ENCODE data around the gene HSF2. TPM values are rescaled to one million over a fixed set of nuclear protein-coding genes. Genes with fewer than 3 reads are reported as not detected.

The HSF2 gene
- total and polyA plus RNA-seq, 2 experiments from 2014 or later = 10.0 to 18.1 TPM

DNA sequence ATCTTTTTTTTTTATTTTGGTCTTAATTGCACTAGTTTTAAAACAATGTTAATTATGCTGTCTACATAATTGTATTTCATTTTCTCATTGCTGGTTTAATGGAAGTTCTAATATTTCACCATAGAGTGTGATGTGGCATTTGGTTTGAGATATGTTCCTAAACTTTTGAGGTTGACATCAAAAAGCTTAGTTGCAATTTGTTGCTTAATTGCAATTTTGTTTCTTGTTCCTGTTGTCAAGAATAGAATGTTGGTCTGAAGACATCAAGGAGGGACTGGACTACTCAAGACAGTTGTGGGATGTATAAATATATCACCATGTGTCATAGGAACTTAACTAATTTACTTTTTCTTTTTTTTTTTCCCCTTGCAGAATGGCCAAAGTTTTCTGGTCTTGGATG is 12.5 kb downstream of the HSF2 start:
- Histone ChIP-seq H3K27me3 (ENCODE audit: insufficient read depth) (no peaks in the 10 kb centered on the region), H3K36me3 (ENCODE audit: insufficient read depth) (no peaks in the 10 kb centered on the region; the same call in 1 of the 2 replicates), H3K79me2 (replicated peaks; ENCODE audit: insufficient read depth) (peaks cover 34% of the 10 kb centered on the region; the same call in 1 of the 2 replicates), H4K20me1 (replicated peaks; ENCODE audit: insufficient read depth) (peaks cover 8% of the 10 kb centered on the region; the same call in 1 of the 2 replicates), H2AFZ (no peak overlapping the region), H3K27ac (ENCODE audit: low read depth) (no peak overlapping the region), H3F3A (replicated peaks; ENCODE audit: low read depth) (no peaks in the 10 kb centered on the region), H3K4me3 (no peak overlapping the region), H3K9me2 (ENCODE audit: insufficient read depth) (no peaks in the 10 kb centered on the region), H3K4me2 (no peak overlapping the region), H3K4me1 (ENCODE audit: insufficient read depth) (no peaks in the 10 kb centered on the region)
- no peak for ATAC-seq
- Mint-ChIP-seq H3K36me3 (ENCODE audit: low read depth) (no peaks in the 10 kb centered on the region), H3K4me3 (no peak overlapping the region), H3K27me3 (ENCODE audit: insufficient read depth, low read depth, poor library complexity) (no peaks in the 10 kb centered on the region), H3K27ac (no peak overlapping the region), H3K9me3 (no peaks in the 10 kb centered on the region), H3K4me1 (peaks cover 16% of the 10 kb centered on the region)
- no peak for TF ChIP-seq CREB1 (CRISPR knock-in tag; IDR thresholded peaks at IDR 0.05; ENCODE audit: low read depth)
- TF ChIP-seq, protein P1, sequence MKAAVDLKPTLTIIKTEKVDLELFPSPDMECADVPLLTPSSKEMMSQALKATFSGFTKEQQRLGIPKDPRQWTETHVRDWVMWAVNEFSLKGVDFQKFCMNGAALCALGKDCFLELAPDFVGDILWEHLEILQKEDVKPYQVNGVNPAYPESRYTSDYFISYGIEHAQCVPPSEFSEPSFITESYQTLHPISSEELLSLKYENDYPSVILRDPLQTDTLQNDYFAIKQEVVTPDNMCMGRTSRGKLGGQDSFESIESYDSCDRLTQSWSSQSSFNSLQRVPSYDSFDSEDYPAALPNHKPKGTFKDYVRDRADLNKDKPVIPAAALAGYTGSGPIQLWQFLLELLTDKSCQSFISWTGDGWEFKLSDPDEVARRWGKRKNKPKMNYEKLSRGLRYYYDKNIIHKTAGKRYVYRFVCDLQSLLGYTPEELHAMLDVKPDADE (IDR thresholded peaks at IDR 0.05) = no peak
- no peak for TF ChIP-seq EZH2 (IDR thresholded peaks at IDR 0.05; ENCODE audit: low read depth, unreplicated experiment)
- TF ChIP-seq, protein P2, sequence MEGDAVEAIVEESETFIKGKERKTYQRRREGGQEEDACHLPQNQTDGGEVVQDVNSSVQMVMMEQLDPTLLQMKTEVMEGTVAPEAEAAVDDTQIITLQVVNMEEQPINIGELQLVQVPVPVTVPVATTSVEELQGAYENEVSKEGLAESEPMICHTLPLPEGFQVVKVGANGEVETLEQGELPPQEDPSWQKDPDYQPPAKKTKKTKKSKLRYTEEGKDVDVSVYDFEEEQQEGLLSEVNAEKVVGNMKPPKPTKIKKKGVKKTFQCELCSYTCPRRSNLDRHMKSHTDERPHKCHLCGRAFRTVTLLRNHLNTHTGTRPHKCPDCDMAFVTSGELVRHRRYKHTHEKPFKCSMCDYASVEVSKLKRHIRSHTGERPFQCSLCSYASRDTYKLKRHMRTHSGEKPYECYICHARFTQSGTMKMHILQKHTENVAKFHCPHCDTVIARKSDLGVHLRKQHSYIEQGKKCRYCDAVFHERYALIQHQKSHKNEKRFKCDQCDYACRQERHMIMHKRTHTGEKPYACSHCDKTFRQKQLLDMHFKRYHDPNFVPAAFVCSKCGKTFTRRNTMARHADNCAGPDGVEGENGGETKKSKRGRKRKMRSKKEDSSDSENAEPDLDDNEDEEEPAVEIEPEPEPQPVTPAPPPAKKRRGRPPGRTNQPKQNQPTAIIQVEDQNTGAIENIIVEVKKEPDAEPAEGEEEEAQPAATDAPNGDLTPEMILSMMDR (conservative IDR thresholded peaks at IDR 0.05; ENCODE audit: low read depth in 2 of 2) = no peak
- no peak for TF ChIP-seq EZH2phosphoT487 (IDR thresholded peaks at IDR 0.05; ENCODE audit: unreplicated experiment)
- no peak for TF ChIP-seq NANOG (IDR thresholded peaks at IDR 0.05; ENCODE audit: borderline replicate concordance)
- TF ChIP-seq, protein P3, sequence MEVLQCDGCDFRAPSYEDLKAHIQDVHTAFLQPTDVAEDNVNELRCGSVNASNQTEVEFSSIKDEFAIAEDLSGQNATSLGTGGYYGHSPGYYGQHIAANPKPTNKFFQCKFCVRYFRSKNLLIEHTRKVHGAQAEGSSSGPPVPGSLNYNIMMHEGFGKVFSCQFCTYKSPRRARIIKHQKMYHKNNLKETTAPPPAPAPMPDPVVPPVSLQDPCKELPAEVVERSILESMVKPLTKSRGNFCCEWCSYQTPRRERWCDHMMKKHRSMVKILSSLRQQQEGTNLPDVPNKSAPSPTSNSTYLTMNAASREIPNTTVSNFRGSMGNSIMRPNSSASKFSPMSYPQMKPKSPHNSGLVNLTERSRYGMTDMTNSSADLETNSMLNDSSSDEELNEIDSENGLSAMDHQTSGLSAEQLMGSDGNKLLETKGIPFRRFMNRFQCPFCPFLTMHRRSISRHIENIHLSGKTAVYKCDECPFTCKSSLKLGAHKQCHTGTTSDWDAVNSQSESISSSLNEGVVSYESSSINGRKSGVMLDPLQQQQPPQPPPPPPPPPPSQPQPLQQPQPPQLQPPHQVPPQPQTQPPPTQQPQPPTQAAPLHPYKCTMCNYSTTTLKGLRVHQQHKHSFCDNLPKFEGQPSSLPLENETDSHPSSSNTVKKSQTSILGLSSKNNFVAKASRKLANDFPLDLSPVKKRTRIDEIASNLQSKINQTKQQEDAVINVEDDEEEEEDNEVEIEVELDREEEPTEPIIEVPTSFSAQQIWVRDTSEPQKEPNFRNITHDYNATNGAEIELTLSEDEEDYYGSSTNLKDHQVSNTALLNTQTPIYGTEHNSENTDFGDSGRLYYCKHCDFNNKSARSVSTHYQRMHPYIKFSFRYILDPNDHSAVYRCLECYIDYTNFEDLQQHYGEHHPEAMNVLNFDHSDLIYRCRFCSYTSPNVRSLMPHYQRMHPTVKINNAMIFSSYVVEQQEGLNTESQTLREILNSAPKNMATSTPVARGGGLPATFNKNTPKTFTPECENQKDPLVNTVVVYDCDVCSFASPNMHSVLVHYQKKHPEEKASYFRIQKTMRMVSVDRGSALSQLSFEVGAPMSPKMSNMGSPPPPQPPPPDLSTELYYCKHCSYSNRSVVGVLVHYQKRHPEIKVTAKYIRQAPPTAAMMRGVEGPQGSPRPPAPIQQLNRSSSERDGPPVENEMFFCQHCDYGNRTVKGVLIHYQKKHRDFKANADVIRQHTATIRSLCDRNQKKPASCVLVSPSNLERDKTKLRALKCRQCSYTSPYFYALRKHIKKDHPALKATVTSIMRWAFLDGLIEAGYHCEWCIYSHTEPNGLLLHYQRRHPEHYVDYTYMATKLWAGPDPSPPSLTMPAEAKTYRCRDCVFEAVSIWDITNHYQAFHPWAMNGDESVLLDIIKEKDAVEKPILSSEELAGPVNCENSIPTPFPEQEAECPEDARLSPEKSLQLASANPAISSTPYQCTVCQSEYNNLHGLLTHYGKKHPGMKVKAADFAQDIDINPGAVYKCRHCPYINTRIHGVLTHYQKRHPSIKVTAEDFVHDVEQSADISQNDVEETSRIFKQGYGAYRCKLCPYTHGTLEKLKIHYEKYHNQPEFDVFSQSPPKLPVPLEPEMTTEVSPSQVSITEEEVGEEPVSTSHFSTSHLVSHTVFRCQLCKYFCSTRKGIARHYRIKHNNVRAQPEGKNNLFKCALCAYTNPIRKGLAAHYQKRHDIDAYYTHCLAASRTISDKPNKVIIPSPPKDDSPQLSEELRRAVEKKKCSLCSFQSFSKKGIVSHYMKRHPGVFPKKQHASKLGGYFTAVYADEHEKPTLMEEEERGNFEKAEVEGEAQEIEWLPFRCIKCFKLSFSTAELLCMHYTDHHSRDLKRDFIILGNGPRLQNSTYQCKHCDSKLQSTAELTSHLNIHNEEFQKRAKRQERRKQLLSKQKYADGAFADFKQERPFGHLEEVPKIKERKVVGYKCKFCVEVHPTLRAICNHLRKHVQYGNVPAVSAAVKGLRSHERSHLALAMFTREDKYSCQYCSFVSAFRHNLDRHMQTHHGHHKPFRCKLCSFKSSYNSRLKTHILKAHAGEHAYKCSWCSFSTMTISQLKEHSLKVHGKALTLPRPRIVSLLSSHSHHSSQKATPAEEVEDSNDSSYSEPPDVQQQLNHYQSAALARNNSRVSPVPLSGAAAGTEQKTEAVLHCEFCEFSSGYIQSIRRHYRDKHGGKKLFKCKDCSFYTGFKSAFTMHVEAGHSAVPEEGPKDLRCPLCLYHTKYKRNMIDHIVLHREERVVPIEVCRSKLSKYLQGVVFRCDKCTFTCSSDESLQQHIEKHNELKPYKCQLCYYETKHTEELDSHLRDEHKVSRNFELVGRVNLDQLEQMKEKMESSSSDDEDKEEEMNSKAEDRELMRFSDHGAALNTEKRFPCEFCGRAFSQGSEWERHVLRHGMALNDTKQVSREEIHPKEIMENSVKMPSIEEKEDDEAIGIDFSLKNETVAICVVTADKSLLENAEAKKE (CRISPR knock-in tag; IDR thresholded peaks at IDR 0.05) = no peak
- no peak for TF ChIP-seq ZNF331 (CRISPR knock-in tag; IDR thresholded peaks at IDR 0.05; ENCODE audit: low read depth)
- no peak for TF ChIP-seq STAT1 (IDR thresholded peaks at IDR 0.05; ENCODE audit: unreplicated experiment)
- TF ChIP-seq JUNB (IDR thresholded peaks at IDR 0.05; ENCODE audit: unreplicated experiment) = no peak
- no peak for TF ChIP-seq ZNF114 (CRISPR knock-in tag; IDR thresholded peaks at IDR 0.05)
- DNase-seq (ENCODE audit: low spot score) = no peak
